ENCODE results near the gene THOP1.

- TF ChIP-seq CTCF (IDR thresholded peaks at IDR 0.05) (no peak), NPAS2 (CRISPR knock-in tag; IDR thresholded peaks at IDR 0.05; ENCODE audit: borderline replicate concordance) (no peak), SREBF2 (IDR thresholded peaks at IDR 0.05) (no peak), HES2 (IDR thresholded peaks at IDR 0.05) (no peak), EP300 (IDR thresholded peaks at IDR 0.05) (no peak), RFX5 (IDR thresholded peaks at IDR 0.05) (no peak), RCOR1 (IDR thresholded peaks at IDR 0.05; ENCODE audit: low read depth, low read length) (no peak), MYC (IDR thresholded peaks at IDR 0.05; ENCODE audit: borderline replicate concordance, low read length) (no peak), ELK1 (IDR thresholded peaks at IDR 0.05; ENCODE audit: low read depth, low read length) (no peak), SMC3 (IDR thresholded peaks at IDR 0.05) (no peak), CBX8 (IDR thresholded peaks at IDR 0.05) (no peak)
Observed at GRCh38 chr19:2822846-2823245, 37.5 kb downstream of the THOP1 start.

Data from A549 (cell line).